GM18858 (cell line): ENCODE data around the gene CABLES2.
"Not testable (repeated sequence)": the region's sequence is repeated elsewhere in the genome, so short reads cannot be mapped to it uniquely, and the experiment has no call there.

ENCODE experiments used
- ATAC-seq: cut with Tn5 transposase; IDR thresholded peaks from one replicate; pipeline ENCODE4 v1.9.1; 2021; ENCODE audit not compliant: unreplicated experiment

CABLES2 gene

DNA sequence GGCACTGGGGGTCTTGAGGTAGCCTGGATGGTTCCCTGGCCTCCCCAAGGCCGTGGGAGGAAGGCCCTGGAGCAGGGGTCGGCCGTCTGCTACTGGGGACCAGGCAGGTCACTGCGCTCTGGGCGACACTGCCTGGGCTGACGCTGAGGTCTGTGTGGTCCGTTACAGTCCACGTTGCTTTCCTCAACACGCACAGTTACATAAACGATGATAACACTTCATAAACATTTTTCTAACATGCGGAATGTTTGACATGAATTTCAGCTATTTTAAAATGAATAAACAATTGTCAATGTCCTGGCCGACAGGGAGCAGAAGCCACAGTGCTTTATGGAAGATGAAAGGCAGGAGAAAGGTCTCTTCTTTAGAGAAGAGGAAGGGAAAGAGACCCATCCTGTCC, 30.4 kb upstream of the CABLES2 start:
- ATAC-seq = no peak

DNA sequence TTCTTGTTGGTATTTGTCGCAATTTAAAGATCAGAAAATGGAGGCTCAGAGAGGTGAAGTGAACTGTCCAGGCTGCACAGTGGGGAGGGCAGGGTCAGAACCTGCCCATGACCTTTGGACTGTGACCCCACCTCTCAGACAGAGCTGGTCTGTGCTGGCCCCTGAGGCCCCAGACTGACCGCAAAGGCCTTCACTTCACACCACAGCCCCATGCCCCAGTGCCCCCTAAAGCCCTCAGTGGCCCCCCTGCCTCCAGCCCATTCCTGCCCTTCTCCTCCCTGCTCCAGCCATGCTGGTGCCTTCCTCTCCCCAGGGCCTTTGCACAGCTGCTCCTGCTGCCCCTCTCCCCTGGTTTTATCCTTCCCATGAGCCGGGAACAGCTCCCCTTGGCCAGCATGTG, 29.6 kb upstream of the CABLES2 start:
- no peak for ATAC-seq

DNA sequence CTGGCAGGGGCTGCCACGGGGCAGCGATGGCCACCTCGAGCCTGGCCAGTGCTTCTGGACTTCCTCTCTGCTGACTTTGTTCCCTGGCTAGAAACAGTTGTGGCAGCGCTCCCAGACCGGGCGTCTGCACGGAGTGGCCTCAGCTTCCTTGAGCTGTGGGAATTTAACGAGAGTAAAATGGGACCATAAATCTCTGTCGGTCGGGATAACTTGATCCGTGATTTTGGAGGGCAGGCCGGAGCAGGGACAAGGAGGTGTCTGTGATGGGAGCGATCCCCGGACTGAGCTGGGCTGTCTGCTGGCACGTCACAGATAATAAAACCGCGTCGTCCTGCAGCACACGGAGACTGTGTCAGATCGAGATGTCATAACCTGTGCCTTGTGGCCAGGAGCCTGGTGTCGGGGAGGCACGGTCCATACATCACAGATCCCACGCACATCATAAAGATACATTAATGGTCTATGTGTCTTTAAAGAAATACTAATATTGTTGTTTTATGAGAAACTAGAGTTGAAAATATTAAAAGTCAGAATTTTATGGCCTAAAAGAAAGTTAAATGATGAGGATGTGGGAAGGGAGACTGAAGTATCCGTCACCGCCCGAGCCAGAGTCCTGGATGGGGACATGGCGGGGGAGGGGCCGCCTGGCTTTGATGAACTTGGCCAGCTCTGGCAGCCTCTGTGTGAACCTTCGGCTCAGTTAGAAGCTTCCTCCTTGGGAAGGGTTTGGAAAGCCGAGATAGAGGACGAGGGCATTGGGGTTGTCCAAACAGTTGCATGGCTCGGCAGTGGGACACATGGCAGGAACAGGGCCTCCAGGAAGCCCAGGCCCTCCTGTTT, 26.8 kb upstream of the CABLES2 start:
- no peak for ATAC-seq

DNA sequence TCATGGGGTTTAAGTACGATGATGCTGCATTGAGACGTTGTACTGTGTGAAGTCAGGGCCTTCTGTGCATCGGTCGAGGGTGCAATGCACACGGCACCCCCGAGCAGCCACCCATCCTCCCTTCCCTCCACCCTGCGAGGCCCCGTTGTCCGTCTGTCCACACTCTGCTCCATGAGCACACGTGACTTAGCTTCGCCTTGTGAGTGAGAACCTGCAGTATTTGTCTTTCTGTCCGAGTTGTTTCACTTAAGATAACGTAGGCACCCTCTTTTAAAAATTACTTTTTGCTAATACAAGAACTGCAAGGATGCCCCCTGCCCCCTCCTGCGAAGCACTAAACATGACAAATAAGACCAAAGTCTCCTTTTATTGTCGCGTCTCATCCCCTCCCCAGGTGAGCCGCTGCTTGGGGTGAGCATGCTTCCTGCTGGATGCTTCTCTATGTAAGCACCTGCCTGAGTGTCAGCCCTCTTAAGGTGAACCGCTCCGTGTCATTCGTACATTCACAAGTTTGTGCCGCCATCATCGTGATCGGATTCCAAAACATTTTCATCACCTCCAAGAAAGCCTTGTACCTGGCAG, 23.9 kb upstream of the CABLES2 start:
- no peak for ATAC-seq

DNA sequence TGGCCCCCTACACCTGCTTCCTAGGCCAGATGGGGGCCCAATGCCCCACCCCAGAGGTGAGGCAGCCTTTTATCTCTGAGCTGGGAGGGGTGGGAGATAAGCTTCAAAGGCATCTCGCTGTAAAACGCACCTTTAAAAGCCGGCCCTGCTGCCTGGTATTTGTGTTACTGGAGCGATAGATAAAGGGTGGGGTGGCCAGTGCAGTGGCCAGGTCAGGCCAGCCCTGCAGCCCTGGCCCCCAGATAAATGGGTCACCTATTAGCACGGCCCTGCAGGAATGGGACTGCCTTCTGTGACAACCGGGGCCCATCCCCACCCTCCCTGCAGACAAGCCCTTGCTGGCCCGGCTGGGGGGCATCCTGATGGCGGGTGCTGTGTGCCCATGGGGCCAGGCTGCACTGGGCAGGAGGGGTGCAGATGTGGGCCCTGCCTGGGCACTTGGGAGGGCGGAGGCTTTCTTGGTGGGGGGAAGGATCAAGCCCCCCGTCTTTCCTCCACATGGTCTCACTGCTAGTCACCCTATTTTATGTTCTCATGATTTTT, 23.3 kb upstream of the CABLES2 start:
- no peak for ATAC-seq

DNA sequence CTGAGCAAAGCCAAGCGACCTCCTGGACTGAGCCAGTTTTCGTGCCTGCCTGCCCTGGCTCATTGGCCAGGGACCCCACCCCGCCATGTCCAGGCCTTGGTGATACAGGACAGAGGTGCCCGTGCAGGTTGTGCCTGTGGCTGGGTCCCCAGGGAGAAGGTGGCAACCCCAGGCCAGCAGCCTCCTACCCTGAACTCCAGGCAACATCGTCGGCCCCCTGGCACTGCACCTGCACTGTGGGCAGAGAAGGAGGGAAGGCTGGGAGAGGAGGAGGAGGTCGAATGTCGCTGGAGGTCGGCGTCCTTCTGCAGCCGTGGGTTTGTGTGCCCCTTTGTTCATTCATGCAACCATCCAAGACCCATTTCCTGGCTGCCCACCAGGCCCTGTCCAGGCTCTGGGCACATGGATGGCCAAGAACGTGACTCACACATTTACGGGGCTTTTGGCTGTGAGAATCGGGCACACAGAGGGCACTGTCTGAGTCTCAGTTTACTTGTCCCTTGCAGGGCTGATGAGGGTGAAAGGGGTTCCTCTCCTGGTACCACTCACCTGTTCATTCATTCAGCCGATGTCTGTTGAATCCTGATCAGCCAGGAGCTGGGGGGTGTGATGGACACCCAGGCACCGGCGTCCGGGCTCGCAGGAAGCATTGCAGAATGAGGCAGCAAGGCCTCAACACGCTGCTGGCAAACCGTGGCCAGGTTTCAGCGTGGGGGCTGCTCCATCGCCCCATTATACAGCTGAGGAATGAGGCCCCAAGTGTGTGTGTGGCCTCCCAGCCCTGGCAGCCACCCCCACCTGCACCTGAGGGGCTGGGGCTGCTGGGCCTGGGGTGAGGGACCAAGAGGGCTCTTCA, 22.6 kb upstream of the CABLES2 start:
- ATAC-seq = no peak

DNA sequence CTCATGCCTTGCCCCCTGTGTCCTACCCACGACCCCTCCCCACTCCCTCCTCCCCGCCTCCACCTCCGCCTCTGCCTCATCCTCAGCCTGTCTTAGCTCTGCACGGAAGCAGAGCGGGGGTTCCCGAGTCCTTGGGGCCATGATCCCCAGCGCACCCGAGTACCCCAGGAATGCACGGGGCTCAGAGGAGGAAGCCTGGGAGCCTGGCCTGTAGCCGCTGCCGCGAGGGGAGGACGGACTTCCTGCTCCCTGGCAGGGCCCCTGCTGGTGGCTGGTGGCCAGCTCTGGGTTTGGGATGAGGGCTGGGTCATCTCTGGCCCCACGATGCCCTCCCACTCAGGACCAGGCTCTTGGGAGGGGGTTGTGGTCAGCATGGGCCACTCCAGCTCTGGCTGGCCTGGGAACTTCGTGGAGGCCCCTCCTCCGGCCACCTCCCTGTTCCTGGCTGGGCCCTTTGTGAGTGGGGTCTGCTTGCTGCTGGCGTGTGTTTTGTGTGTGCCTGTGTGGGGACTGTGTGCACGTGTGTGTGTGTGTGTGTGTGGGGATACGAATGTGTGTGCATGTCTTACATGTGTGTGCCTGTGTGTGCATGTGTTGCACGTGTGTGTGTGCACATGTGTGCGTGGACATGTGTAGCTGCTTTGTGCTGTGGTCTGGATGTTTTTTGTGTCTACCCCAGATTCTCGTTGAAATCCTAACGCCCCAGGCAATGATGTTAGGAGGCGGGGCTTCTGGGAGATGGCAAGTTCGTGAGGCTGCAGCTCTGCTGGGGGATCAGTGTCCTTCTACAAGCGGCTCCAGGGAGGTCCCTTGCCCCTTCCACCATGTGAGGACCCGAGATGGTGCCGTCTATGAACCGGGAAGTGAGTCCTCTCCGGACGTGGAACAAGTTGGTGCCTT, 21.6 kb upstream of the CABLES2 start:
- no peak for ATAC-seq

DNA sequence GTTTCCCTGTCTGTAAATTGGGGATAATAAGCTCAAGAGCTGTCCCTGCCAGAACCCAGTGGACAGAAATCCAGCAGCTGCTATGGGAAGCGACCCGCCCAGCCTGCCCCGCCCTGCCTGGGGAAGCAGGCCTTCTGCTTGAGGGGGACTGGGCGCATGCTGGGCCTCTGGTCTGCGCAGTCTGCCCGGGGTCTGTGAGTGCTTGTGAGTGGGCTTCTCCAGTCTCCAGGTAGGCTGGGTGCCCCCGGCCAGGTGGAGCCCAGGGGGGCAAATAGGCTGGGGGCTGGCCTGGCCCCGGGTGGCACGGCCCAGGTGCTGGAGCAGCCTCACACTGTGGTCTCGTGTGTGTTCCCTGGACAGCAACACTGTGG, 20.9 kb upstream of the CABLES2 start:
- ATAC-seq = no peak

DNA sequence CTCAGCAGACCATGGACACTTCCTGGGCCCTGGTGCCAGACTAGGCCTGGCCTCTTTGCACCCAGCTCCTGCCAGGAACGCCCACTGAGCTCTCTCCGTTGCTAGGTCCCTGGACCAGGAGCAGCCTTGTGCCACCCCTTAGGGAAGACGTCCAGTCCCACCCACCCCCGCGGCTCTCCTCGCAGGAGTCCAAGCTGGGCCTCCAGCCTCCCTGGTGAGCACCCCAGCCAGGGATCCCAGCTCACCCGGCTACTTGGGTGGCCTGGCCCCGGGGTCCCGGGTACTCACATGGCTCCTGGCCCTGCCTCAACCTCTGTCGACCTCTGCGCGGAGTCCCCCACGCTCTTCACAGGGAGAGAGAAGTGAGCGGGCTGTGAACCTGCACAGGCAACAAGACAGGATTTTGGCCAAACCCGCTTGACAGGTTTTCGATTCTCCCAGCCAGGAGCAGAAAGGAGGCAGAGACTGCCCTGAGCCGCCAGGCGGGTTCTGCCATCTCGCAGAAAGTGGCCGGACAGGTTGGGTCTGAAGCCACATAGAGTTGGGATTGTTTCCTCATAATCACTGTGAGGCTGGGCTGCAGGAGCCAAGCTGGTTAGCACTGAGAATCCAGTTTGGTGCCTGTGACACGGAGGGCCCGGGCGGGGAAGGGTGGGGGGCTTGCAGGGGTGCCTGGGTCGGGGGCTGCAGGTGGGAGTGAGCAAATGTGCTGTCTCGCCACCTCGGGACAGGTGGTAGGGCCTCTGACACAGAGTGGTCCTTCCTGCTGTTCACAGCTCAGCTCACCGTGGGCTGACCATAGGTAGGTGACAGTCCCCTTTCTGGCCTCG, 20.3 kb upstream of the CABLES2 start, which contains the start of gene RBBP8NL:
TSS of gene RBBP8NL (minus strand) at position 368 of the 830 bp plus-strand sequence. CDS start 7,892 bp downstream, outside the sequence.
- ATAC-seq = no peak

DNA sequence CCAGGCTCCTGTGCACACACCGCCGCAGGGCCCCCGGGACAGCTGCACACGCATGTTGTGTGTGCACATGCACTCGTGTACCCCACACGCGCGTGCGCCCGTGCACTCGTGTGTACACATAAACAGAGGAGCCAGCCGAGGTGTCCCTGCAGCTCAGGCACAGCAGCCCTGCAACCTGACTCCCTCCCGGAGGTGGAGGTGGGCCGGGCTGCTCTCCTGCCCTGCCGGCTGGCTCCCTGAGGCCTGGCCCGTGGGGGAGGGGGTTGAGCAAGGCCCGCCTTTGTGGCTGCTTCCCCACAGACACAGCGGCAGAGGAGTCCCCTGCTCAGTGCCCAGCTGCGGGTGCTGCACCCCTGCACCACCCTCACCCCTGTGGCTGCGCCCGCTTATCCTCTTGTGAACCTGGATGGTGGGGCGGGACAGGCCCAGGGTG, 19.6 kb upstream of the CABLES2 start:
- ATAC-seq = no peak

DNA sequence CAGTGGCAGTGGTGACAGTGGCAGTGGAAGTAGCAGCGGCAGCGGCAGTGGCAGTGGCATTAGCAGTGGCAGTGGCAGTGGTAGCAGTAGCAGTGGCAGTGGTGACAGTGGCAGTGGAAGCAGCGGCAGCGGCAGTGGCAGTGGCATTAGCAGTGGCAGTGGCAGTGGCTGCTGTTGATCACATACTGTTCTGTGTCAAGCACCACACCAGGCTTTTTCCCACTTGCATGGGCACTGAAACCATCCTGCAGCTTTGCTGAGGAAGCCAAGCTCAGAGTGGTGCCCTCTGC, 18.9 kb upstream of the CABLES2 start:
- ATAC-seq = not testable (repeated sequence)

DNA sequence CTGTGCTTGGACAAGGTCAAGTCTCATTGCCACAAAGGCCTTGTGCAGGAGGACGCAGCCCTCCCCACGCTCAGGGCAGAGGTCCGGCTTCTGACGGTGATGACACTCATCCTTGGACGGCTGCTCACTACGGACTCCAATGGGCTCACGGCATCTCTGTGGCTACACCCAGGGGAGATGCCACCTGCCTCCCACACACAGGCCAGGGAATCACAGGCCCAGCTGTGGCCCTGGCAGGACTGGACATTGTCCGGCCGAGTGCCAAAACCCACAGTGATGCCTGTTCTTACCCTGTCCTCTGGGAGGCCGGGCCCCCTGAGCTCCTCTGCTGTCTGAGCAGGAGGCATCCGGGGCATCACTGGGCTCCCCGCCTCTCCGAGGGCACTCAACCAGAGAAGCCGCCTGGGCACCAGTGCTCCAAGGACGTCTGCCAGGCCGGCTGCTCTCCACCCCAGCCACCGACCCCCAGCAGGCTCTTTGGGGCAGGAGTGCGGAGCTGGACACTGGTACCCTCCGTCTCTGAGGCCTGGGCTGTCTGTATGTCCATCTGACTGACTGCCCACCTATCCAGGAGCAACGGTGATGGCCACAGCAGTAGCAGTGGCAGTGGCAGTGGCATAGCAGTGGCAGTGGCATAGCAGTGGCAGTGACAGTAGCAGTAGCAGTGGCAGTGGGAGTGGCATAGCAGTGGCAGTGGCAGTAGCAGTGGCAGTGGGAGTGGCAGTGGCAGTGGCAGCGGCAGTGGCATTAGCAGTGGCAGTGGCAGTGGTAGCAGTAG, 18.4 kb upstream of the CABLES2 start:
- ATAC-seq = no peak

DNA sequence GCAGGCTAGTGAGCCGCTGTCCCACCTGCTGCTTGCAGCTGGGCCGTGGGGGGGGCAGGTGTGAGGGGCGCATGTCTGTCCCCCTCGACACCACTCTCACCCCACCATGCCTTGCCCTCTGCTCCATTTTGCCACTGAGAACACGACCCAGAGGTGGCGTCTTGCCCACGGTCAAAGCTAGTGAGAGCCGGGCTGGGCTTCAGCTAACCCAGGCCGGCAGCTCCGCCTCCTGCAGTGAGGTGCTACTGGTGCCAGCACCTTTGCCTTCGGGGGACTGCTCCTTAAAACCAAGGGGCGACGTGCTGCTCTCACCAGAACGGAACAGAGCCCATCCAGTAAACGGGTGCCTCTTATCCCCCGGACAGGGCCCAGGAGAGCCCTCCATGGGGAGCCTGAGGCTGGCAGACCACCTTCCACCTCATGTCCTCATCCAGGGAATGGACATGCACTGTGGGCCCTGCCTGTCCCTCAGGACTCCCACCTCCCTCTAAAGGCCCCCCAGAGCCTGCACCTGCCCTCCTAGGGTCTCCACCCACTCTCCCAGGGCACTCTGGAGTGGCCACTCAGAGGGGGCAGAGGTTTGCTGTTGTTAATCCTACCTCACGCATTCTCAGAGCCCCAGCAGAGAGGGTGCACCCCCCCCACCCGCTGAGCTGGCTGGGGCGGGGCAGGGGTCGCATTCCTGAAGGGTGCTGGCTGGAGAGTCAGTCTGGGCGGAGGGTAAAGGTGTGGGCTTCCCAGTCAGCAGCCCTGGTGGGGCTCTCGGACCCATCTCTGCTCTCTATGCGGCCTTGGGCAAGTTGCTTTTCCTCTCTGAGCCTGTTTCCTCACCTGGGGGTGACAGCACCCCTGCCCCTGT, 17.4 kb upstream of the CABLES2 start:
- ATAC-seq = no peak

DNA sequence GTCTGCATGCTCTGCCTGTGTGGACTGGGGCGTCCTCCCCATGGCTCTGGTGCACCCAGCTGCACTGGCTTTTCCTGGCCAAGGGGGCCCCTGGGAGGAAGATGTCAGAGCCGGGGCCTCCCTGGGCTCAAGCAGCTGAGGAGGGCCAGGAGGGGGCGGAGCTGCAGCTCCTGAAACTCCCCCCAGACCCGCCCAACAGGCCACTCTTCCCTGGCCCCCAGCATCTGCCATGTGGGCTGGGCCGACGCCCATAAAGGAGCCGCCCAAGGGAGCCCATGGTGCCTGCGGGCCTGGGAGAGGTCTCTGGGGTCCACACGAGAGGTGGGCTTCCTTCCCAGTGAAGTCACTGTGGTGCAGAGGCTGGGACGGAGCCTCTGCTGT, 16.2 kb upstream of the CABLES2 start:
- ATAC-seq = no peak

DNA sequence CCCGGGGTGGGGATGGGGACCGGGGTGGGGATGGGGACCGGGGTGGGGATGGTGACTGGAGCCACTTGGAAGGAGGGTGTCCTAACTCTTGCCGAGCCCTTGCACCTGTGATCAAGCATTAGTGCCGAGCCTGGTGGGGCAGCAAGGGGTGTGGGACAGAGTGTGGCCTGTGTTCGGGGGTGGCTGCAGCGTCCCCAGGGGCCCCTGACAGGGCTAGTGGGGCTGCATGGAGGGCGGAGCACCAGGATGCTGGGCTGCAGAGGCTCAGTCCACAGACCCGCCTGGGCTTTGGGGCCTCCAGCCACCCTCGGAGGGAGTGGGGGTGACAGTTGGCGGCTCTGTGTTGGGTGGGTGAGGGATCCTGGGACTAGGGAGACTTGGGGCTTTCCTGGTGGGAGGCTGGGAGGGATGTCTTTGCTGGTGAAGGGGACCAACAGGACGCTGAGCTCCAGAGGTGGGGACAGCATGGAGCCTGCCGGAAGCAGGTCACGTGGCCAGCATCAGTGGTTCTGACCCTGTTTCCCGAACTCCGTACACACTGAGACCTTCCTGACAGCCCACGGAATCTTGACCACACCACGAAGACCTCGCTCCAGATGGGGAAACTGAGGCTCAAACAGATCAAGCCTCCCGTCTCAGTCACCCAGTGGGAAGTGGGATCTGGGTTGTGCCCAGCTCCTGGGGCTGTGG, 15.7 kb upstream of the CABLES2 start:
- no peak for ATAC-seq

DNA sequence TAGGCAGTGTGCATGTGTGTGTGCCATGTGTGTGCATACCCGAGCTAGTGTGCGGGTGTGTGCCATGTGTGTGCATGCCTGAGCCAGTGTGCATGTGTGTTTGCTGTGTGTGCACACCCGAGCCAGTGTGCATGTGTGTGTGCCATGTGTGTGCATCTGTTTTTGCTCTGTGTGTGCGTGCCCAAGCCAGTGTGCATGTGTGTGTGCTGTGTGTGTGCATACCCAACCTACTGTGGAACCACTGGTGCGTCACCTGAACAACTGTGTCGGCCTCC, 14.6 kb upstream of the CABLES2 start:
- ATAC-seq = no peak

DNA sequence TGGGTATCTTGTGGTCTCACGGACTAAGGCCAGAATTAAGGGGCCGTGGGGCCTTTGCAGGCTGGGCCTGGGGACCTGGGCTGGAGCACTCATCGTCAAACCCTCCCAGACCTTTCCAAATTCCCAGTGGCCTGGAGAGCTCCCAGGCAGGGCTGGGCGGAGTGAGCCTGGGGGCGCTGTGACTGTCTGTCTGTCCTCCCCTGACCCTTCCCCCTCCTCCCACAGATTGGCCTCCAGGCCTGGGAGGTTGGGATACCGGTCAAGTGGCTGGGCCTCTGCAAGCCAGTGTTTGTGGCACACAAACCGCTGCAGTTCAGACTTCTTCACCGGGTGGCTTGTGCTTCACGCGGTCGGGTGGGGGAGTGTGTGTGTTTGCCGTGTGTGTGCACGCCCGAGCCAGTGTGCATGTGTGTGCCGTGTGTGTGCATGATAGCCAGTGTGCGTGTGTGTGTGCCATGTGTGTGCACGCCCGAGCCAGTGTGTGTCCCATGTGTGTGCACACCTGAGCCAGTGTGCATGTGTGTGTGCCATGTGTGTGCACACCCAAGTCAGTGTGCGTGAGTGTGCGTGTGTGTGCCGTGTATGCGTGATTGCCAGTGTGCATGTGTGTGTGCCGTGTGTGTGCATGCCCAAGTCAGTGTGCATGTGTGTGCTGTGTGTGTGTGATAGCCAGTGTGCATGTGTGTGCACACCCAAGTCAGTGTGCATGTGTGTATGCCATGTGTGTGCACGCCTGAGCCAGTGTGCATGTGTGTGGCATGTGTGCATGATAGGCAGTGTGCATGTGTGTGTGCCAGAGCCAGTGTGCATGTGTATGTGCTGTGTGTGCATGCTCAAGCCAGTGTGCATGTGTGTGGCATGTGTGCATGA, 14.0 kb upstream of the CABLES2 start:
- ATAC-seq = no peak
